Epithelial cell of proximal tubule (primary cell): ENCODE measurements around the gene KRTAP3-1. TPM values are rescaled to one million over a fixed set of nuclear protein-coding genes. Genes with fewer than 3 reads are reported as not detected.

Experiments
- DNase-seq: peaks from one replicate; pipeline ENCODE4 v3.0.0-alpha.2; 2011; ENCODE audit warnings: low read depth
- H3K4me3 ChIP-seq: 2 replicates; pipeline ENCODE4 v1.5.1; 2011; ENCODE audit warnings: low read depth, mild to moderate bottlenecking, low read length
- total RNA-seq: library from RNA; depleted of rRNA; stranded (reverse); fragments of >200 nt; gene quantifications from 2 replicates; pipeline ENCODE4 v1.2.3, GENCODE V29; 2015
- TF ChIP-seq, protein P1 (sequence below): conservative IDR thresholded peaks from 2 replicates; pipeline ENCODE4 v1.5.1; 2012; ENCODE audit warnings: low read depth, mild to moderate bottlenecking, low read length

KRTAP3-1 gene
- total RNA-seq, 1 donor from 2014 or later, result not detected

DNA sequence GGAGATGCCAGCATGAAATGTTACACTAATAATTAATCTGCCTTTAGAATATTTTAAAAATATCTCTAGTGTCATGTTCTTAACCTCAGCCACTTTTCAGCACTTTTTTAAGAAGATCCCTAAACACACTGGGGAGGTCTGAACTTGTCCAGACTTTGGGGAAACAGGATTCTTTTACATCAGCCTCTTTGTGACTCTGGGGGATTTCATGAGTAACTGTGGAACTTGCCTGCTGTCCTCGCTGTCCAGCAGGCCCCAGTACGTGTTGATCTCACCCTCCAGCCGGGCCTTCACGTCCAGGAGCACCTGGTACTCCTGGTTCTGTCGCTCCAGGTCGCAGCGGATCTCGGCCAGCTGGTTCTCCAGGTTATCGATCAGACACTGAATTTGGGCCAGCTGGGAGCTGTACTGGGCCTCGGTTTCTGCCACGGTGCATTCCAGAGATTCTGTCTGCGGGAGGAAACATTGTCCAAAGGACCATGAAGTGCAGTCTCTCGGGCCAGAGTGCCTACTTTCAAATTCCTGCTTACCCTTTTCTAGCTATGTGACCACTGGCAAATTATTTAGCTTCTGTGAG is 30.3 kb downstream of the KRTAP3-1 start:
- H3K4me3 ChIP-seq, result no peak overlapping the region
- TF ChIP-seq, protein P1, sequence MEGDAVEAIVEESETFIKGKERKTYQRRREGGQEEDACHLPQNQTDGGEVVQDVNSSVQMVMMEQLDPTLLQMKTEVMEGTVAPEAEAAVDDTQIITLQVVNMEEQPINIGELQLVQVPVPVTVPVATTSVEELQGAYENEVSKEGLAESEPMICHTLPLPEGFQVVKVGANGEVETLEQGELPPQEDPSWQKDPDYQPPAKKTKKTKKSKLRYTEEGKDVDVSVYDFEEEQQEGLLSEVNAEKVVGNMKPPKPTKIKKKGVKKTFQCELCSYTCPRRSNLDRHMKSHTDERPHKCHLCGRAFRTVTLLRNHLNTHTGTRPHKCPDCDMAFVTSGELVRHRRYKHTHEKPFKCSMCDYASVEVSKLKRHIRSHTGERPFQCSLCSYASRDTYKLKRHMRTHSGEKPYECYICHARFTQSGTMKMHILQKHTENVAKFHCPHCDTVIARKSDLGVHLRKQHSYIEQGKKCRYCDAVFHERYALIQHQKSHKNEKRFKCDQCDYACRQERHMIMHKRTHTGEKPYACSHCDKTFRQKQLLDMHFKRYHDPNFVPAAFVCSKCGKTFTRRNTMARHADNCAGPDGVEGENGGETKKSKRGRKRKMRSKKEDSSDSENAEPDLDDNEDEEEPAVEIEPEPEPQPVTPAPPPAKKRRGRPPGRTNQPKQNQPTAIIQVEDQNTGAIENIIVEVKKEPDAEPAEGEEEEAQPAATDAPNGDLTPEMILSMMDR, result no peak
- no peak for DNase-seq

DNA sequence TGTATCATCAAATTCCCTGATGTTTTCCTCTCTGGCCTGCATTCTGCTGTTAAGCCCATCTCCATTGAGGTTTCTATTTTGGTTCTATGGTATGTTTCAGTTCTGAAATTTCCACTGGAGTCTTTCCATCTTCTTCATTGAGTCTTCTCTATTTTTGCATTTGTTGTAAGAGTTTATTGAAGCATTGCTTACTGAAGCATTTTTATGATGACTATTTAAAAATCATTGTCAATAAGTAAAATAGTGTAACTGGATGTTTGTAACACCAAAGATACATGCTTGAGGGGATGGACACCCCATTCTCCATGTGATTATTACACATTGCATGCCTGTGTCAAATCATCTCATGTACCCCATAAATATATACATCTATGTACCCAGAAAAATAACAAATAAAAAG is 33.4 kb downstream of the KRTAP3-1 start:
- TF ChIP-seq, protein P1, result no peak
- no peak for DNase-seq
- H3K4me3 ChIP-seq, result no peak overlapping the region

DNA sequence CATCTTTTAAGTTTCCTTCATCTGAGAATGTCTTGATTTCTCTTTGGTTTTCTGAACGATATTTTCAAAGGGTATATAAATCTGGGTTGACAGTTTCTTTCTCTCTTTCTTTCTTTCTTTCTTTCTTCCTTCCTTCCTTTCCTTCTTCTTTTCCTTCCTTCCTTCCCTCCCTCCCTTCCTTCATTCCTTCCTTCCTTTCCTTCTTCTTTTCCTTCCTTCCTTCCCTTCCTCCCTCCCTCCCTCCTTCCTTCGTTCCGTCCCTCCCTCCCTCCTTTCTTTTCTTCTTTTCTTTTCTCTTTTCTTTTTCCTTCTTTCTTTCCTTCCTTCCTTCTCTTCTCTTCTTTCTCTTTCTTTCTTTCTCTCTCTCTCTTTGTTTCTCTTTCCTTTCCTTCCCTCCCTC is 34.6 kb downstream of the KRTAP3-1 start:
- no peak overlapping the region for H3K4me3 ChIP-seq
- DNase-seq, result no peak
- TF ChIP-seq, protein P1, result no peak

DNA sequence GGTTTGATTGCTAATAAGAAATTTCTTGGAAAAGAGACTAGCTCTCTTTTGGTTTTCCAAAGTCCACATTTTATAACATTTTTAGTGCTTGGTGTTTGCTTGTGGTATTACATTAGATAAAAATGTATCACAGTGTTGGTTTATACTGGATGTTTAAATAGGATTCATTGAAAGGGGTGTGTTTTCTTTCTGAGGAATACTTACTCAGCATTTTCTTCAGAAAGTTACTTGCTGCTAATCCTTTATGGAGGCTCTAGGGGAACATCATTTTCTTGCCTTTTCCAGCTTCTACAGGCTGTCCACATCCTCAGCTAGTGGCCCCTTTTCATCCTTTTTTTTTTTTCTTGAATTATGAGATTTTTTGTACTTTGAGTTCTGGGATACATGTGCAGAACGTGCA is 41.3 kb downstream of the KRTAP3-1 start:
- TF ChIP-seq, protein P1, result no peak
- no peak for DNase-seq
- no peak overlapping the region for H3K4me3 ChIP-seq

DNA sequence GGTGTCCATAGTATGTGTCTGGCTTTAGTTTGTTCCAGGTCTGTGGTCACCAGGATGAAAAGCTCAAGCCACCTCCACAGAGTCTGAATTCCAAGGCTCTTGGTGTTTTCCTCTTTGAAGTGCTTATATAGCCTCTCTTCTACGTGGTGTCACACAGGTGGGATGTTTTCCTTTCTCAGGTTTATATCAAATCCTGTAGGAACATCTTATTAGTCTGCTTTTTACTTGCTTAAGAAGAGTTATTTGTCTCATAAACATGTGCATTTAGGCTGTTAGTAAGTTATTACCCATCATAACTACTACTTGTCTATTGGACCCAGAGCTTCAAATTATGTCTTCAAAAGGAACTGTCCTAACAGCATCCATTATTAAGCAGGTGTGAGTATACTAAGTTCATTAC is 42.1 kb downstream of the KRTAP3-1 start, which contains the start of gene KRT39:
Gene KRT39 (minus strand): TSS at position 101 of the 400 bp plus-strand sequence. CDS start 92 bp downstream, at position 9.
- TF ChIP-seq, protein P1, result no peak
- DNase-seq, result no peak
- H3K4me3 ChIP-seq, result no peak within 1 kb of the TSS

DNA sequence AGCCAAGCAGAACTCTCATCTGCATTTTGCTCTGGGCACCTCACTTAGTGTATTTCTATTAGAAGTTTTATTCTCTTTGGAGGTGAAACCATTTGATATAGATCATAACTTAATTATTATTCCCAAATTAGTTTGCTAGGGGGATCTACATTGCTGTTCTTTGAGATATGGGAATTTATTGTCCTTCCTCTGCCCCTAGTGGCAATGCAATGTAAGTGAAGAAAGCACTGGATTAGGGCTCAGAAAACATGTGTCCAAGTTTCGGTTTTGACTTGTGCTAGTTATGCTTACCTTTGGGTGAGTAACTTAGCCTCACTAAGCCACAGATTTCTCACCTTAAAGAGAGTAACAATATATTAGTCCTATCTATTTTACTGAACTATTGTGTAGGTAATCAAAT is 45.1 kb downstream of the KRTAP3-1 start:
- DNase-seq, result no peak
- no peak overlapping the region for H3K4me3 ChIP-seq
- TF ChIP-seq, protein P1, result peak; percentile 79

DNA sequence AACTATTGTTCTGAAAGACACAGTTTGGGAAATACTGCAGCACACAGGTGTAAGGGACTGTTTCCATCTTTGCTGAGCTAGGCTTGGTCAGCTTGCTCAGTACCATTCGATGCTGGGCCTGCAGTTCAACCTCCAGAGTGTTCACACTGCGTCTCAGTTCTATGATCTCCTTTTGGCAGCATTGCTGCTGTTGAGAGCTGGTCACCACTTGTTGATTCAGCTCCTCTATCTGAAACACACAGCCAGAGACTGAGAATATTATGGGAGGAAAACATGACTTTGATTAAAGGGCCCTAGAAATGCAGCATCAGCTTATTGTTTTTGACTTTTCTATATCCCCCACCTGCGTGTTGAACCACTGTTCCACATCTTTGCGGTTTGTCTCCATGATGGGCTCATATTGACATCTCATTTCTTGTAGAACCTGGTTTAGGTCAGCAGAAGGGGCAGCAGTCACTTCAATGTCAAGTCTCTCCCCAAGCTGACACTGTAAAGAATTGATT is 46.8 kb downstream of the KRTAP3-1 start:
- no peak overlapping the region for H3K4me3 ChIP-seq
- TF ChIP-seq, protein P1, result no peak

More for the DNA sequence above, 46.8 kb downstream of the KRTAP3-1 start:
- no peak for DNase-seq
